ENCODE results near the gene KRT83.
"Not testable (repeated sequence)": the region's sequence is repeated elsewhere in the genome, so short reads cannot be mapped to it uniquely, and the experiment has no call there.

The KRT83 gene

GRCh38 chr12:52286857-52287785 lies 34.1 kb downstream of the KRT83 start:
- DNase-seq (ENCODE audit: low spot score): not testable (repeated sequence)

DNA sequence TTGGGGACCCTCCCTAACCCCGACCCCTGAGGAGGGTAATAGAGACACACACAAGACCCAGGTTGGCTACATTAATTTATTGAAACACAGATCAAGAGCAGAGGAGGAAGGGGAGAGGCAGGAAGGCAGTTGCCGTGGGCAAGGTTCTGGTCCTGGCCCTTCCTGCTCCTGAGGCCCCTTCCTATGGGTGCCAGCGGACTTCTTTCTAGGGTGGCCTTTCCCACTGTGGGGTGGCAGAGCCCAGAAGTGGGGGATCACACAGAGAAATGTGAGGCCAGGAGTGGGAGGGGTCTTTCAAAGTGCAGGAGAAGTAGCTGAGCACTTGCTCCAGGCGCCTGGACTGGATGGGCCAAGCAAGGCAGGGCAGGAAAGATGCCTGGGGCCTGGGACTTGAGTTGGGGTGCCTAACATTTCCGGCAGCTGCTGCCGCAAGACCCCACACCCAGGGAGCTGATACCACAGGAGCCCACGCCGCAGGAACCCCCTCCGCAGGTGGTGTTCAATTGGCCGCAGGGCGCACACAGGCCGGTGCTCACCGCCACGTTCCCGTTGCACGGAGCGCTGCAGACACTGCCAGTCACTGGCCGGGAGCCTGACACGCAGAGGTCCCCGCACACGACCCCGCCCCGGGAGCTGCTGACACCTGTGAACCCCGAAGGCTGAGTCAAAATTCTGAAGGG lies 35.2 kb downstream of the KRT83 start:
- DNase-seq (ENCODE audit: low spot score): no peak

DNA sequence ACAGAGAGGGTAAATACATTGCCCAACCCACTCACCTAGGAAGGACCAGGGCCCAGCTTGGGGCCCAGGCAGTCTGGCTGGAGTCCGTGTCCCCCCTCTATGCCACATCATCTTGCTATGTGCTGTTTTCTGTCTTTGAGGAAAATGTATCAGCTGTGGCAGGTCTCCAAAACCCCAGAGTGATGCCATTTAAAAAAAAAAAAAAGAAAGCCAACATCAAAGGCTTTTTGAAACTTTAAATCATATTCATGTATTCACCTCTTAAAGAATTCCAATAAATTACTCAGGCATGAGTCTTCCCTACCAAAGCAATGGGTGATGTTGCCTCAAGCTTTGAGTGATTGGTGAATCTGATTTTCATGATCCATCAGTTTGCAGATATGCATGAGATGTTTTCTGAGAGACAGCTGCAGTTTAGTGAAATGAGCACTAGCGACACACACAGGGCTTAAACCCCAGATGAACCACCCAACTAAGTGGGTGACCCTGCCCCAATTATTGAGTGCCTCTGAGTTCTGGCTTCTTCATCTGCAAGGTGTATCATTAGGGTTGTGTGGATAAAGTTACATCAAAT lies 35.9 kb downstream of the KRT83 start:
- no peak for DNase-seq (ENCODE audit: low spot score)

- DNase-seq (ENCODE audit: low spot score): no peak
These were observed 36.5 kb downstream of the KRT83 start for GRCh38 chr12:52284562-52285171.

GRCh38 chr12:52280796-52281560 lies 40.2 kb downstream of the KRT83 start:
- DNase-seq (ENCODE audit: low spot score): no peak

- no peak for DNase-seq (ENCODE audit: low spot score)
These were observed 40.8 kb downstream of the KRT83 start for GRCh38 chr12:52280319-52280795.

DNA sequence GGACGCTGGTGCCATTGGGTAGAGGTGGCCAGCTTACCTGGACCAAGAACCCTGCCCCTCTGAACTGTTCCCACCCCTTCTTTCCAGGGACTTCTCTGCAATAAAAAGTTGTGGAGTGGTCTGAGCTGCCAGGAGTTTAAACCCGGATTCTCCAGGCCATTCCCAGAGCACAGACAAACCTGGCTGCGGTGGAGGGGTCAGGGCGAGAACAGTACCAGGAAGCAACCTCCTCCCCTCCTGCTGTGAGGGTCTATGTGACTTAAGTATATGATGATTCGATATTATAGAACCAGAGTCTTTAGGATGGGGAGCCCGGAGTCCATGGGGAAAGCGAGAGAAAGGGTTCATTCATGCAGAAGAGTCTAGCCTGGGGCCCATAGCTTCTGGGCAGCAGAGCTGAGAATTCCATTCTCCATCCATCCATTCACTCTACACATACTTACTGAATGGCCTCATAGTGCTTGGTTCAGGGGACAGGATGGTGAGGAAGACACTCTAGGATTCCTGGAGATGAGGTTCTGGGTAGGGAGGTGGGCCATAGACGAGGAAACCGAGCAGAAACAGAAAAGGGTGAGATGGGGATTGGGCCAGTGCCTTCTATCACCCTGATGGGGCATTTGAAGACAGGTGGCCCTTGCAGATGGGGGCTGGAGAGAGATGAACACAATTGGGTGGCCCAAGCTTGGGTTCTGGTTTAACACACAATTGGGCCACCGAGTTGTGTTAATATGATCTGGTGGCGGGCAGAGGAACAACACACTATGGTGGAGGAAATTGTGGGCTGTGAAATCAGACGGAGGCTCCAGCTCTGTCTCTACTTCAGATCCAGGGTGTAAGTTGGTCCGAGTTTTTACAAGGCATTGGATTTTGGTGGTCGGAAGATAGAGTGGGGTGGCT lies 41.5 kb downstream of the KRT83 start:
- no peak for DNase-seq (ENCODE audit: low spot score)

DNA sequence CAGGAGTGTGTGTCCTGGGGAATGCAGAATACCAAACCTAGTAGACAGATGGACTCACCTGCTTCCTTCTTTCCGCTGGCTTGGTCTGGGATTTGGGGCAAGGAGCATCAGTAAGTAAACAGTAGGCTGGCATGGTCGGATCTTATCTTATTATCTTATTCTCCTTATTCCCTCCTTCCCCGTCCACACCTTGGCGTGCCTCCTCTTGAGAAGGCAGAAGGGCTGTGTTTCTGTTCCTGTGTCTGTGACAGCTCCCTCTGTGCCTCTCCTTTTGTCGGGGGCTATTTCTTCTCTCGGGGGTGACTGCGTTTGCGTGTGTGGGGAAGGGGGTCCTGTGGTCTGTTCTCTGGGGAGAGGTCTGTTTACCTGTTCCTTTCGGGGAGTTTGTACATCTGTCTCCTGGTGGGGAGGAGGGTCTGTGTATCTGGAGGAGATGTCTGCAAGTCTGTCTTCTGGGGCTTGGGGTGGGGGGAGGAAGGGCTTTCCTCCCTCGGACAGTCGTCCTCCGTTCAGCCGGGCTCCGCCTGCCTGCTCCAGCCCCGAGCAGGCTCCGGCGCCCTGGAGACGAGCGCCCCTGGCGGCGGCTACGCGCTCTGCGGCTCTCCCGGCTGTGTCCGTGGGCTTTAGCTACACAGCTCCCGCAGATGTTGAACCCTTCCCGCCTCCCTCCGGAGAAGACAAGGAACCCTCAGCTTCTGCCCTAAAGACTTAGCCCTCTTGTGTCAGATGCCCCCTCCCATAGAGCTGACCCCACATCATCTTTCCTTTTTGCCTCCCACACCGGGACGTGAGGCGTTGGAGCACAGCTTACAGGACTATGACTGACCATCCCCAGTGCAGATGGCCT lies 42.4 kb downstream of the KRT83 start:
- peak; percentile 51 for DNase-seq (ENCODE audit: low spot score)

- DNase-seq (ENCODE audit: low spot score): no peak
These were observed 43.5 kb downstream of the KRT83 start for GRCh38 chr12:52277486-52278245.

- no peak for DNase-seq (ENCODE audit: low spot score)
These were observed 45.5 kb downstream of the KRT83 start for GRCh38 chr12:52275686-52276085.

- no peak for DNase-seq (ENCODE audit: low spot score)
These were observed 46.6 kb downstream of the KRT83 start, which contains the start of gene KRT86 for GRCh38 chr12:52274521-52275120. Gene KRT86, plus strand, starts transcription at chr12:52274645. Its CDS starts 27,272 bp downstream, at chr12:52301917.

GRCh38 chr12:52271158-52271557 lies 50.0 kb downstream of the KRT83 start:
- DNase-seq (ENCODE audit: low spot score): no peak

- DNase-seq (ENCODE audit: low spot score): no peak
These were observed 50.6 kb downstream of the KRT83 start for GRCh38 chr12:52270541-52271070.

GRCh38 chr12:52268212-52268611 lies 53.0 kb downstream of the KRT83 start:
- DNase-seq (ENCODE audit: low spot score): no peak

- DNase-seq (ENCODE audit: low spot score): no peak
These were observed 53.5 kb downstream of the KRT83 start for GRCh38 chr12:52267699-52268098.

DNA sequence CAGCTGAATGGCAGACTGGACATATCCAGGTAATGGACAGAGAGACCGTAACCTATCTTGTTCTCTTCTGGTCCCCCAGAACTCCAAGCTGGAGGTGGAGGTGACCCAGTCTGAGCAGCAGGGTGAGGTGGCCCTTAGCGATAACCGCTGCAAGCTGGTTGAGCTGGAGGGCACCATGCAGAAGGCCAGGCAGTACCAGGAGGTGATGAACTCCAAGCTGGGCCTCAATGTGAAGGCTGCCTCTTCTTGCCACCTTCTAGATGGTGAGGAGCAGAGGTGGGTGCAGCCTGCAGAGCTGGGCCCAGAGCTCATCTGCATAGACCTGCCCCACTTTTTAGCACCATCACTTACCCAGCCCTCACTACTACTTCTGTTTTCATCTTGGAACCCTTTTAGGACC lies 53.9 kb downstream of the KRT83 start:
- no peak for DNase-seq (ENCODE audit: low spot score)

DNA sequence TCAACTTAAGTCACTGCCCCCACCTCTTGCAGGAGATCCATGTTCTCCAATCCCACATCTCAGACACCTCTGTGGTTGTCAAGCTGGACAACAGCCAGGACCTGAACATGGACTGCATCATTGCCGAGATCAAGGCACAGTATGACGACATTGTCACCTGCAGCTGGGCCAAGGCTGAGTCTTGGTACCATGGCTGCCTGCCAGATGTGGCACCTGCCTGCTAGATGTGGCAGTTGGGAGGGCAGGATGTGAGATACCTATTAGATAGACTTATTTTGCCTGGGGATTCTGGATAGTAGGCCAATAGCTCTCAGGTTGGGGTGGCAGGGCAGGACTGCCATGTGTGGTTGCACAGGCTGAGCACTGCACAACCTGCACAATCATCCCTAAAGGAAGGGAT lies 54.7 kb downstream of the KRT83 start:
- DNase-seq (ENCODE audit: low spot score): no peak

GRCh38 chr12:52264435-52264825 lies 56.8 kb downstream of the KRT83 start:
- DNase-seq (ENCODE audit: low spot score): no peak
